ENCODE results near the gene PLEKHM2. TPM values are rescaled to one million over a fixed set of nuclear protein-coding genes. Genes with fewer than 3 reads are reported as not detected.

PLEKHM2 gene
- total RNA-seq, 4 donors from 2014 or later = 51.3 to 61.6 (median 55.2) TPM

DNA sequence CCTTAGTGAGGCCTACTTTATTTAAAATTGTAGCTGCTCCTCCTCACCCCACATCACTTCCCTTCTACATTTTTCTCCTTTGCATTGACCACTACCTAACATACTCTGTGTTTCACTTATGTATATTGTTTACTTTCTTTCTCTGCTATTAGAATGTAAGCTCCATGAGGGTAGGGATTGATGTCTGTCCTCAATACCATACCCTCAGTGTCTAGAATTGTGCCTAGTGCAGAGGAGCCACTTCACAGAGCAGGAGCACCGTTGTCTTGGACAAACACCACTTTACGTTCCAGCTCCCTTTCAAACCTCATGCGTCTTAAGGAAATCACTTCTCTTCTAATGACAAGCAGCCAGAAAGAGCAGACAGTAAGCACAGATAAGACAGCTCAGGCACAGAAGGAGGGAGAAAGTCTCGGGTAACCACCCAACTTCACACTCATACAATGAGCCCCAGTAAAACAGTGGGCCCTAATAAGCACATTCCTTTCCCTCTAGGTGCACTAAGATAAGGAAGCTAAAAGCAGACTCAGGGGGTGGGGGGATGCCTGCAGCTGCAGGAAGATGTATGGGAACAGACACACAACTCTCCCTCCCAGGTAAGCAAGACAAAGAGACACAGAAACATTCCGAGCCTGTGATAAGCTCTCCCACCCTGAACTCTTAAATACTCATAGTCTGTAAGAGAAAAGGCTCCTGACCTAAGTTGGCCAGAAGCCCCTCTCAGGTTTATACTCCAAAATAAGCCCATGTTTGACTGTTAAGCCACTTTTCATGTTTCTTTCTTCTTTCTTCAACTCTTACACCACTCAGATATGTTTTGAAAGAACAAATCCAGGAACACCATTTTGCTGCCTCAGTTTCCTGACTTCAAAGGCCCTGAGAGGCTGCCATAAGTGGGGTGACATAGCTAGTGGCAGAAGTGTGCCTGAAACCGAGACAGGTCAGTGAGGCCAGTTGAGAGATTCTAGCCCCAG lies 7.1 kb upstream of the PLEKHM2 start:
- Histone ChIP-seq H3K4me3 (no peak overlapping the region), H3K9me3 (no peaks in the 10 kb centered on the region), H3K27me3 (no peaks in the 10 kb centered on the region), H3K36me3 (no peaks in the 10 kb centered on the region), H3K4me1 (peaks cover 25% of the 10 kb centered on the region), H3K27ac (no peak overlapping the region)
- WGBS = 94% methylated on average over 6 of the region's 6 CpGs
- TF ChIP-seq EP300 (IDR thresholded peaks at IDR 0.05) = no peak
- TF ChIP-seq POLR2A (IDR thresholded peaks at IDR 0.05) = no peak
- TF ChIP-seq, protein P1, sequence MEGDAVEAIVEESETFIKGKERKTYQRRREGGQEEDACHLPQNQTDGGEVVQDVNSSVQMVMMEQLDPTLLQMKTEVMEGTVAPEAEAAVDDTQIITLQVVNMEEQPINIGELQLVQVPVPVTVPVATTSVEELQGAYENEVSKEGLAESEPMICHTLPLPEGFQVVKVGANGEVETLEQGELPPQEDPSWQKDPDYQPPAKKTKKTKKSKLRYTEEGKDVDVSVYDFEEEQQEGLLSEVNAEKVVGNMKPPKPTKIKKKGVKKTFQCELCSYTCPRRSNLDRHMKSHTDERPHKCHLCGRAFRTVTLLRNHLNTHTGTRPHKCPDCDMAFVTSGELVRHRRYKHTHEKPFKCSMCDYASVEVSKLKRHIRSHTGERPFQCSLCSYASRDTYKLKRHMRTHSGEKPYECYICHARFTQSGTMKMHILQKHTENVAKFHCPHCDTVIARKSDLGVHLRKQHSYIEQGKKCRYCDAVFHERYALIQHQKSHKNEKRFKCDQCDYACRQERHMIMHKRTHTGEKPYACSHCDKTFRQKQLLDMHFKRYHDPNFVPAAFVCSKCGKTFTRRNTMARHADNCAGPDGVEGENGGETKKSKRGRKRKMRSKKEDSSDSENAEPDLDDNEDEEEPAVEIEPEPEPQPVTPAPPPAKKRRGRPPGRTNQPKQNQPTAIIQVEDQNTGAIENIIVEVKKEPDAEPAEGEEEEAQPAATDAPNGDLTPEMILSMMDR (IDR thresholded peaks at IDR 0.05) = no peak
- TF ChIP-seq POLR2AphosphoS5 (IDR thresholded peaks at IDR 0.05) = no peak
- DNase-seq (ENCODE audit: low spot score in 2 of 2) = no peak

GRCh38 chr1:15678578-15678977 lies 5.5 kb upstream of the PLEKHM2 start:
- peaks cover 37% of the 10 kb centered on the region for H3K4me1 ChIP-seq
- no peak overlapping the region for H3K27ac ChIP-seq
- no peaks in the 10 kb centered on the region for H3K27me3 ChIP-seq
- TF ChIP-seq, protein P1 (IDR thresholded peaks at IDR 0.05) = no peak
- TF ChIP-seq POLR2AphosphoS5 (IDR thresholded peaks at IDR 0.05) = no peak
- no peak for TF ChIP-seq POLR2A (IDR thresholded peaks at IDR 0.05)
- no peak for TF ChIP-seq EP300 (IDR thresholded peaks at IDR 0.05)
- H3K4me3 ChIP-seq = no peak overlapping the region
- whole genome bisulfite sequencing = 56% methylated on average over 1 of the region's 1 CpG
- DNase-seq (ENCODE audit: low spot score in 2 of 2) = no peak
- no peaks in the 10 kb centered on the region for H3K36me3 ChIP-seq
- H3K9me3 ChIP-seq = no peaks in the 10 kb centered on the region

GRCh38 chr1:15680131-15680530 lies 4.0 kb upstream of the PLEKHM2 start:
- H3K27ac ChIP-seq = peak overlapping the region; percentile 97
- TF ChIP-seq POLR2AphosphoS5 (IDR thresholded peaks at IDR 0.05) (no peak), EP300 (IDR thresholded peaks at IDR 0.05) (no peak), POLR2A (IDR thresholded peaks at IDR 0.05) (no peak)
- TF ChIP-seq, protein P1 (IDR thresholded peaks at IDR 0.05) = no peak
- no peak overlapping the region for H3K4me3 ChIP-seq
- DNase-seq (ENCODE audit: low spot score in 2 of 2) = no peak
- no peaks in the 10 kb centered on the region for H3K27me3 ChIP-seq
- no peaks in the 10 kb centered on the region for H3K36me3 ChIP-seq
- H3K9me3 ChIP-seq = no peaks in the 10 kb centered on the region
- peaks cover 38% of the 10 kb centered on the region for H3K4me1 ChIP-seq
- WGBS = 70% methylated on average over 11 of the region's 11 CpGs

DNA sequence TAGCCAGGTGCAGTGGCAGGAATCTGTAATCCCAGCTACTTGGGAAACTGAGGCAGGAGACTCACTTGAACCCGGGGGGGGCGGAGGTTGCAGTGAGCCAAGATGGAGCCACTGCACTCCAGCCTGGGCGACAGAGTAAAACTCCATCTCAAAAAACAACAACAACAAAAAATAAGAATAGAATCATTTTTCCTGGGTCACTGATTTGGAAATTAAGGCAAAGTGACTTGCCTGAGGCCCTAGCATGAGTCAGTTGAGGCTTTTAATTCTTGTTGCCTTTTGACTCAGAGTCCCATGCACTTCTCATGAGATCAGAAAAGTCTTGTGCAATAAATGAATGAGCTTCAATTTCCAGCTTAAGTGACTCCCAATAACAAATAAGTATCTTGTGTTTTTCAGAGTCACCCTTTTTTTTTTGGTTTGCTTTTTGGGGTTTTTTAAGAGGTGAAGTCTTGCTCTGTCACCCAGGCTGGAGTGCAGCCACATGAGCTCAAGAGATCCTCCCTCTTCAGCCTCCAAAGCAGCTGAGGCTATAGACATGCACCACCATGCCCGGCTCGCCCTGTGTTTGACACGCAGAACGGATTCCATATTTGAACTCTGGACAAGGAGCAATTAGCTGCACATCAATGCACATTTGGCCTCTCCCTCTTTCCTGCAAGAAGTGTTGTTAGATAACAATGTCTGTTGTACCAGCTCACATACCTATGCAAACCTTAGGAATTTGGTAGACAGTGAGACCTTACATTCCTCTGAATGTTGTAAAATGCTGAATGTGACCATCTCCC lies 3.4 kb upstream of the PLEKHM2 start:
- H3K9me3 ChIP-seq = no peaks in the 10 kb centered on the region
- no peaks in the 10 kb centered on the region for H3K36me3 ChIP-seq
- TF ChIP-seq POLR2A (IDR thresholded peaks at IDR 0.05) (no peak), POLR2AphosphoS5 (IDR thresholded peaks at IDR 0.05) (peak in 1 of 3 donors; percentile 48), EP300 (IDR thresholded peaks at IDR 0.05) (no peak)
- TF ChIP-seq, protein P1 (IDR thresholded peaks at IDR 0.05) = no peak
- peak overlapping the region; percentile 97 for H3K27ac ChIP-seq
- no peak for DNase-seq (ENCODE audit: low spot score in 2 of 2)
- peaks cover 43% of the 10 kb centered on the region for H3K4me1 ChIP-seq
- no peaks in the 10 kb centered on the region for H3K27me3 ChIP-seq
- 51% methylated on average over 7 of the region's 7 CpGs for WGBS
- no peak overlapping the region for H3K4me3 ChIP-seq

Measured in suprapubic skin (tissue), 4 donors.